HG03439 (cell line): Measurements from ENCODE around the gene RASSF4.
A peak's percentile ranks its signal among the peaks of the same experiment; 100 is the strongest.

Experiments used
- ATAC-seq: cut with Tn5 transposase; IDR thresholded peaks from one replicate; pipeline ENCODE4 v1.9.1; 2021; ENCODE audit warnings: mild to moderate bottlenecking, moderate library complexity; ENCODE audit not compliant: unreplicated experiment

The RASSF4 gene

DNA sequence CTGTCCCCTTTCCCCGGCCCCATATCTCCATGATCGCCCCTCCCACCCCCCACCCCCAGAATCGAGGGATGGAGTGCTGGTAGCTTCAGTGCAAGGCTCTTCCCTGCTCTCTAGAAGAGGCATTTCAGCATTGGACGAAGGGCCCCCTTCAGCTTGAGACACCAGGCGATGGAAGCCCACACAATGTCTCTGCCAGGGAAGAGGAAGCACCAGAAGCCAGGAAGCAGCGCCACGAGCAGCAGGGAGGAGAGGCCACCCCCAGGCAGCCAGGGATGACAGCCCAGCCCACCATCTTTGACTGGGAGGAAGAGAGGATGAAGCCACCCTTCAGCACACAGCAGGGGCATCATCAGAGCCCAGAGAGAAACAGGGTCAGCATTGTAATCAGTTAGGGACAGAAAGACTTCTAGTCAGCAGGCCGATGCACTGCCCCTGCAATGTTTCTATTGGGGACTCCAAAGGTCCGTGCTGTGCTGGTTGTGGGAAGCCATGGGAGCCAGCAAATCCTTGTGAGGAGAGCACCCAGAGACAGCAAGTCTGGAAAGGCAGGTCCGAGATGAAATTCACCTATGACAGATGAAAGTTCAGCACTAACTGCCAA lies 32.8 kb upstream of the RASSF4 start:
- ATAC-seq: no peak

DNA sequence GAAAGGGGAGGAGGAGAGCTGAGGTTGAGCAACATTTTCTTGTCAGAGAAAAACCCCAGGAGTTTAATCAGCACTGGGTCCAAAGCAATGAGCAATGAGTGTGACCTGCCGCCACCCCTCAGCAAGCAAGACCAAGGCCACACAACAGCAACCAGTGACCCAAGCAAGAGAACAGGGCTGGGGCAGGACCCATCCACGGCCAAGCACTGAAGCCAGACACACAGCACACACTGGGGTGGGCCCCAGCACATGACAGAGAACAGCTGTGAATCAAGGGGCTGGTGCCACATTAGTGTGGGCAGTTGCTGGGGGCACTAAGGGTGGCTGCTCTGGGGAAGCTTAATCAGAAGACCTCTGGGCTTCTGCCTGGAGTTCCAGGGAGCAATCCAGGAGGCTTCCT lies 32.2 kb upstream of the RASSF4 start:
- no peak for ATAC-seq

DNA sequence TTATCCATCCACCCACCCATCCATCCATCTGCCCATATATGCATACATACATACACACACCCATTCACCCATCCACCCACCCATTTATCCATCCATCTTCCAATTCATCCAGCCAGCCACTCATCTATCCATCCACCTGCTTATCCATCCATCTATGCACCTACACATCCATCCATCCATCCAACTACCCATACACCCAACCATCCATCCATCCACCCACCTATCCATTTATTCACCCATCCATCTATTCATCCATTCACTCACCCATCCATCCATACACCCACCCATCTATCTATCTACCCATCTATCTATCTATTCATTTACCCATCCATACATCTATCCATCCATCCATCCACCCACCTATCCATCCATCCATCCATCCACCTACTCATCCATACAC lies 31.1 kb upstream of the RASSF4 start:
- no peak for ATAC-seq

DNA sequence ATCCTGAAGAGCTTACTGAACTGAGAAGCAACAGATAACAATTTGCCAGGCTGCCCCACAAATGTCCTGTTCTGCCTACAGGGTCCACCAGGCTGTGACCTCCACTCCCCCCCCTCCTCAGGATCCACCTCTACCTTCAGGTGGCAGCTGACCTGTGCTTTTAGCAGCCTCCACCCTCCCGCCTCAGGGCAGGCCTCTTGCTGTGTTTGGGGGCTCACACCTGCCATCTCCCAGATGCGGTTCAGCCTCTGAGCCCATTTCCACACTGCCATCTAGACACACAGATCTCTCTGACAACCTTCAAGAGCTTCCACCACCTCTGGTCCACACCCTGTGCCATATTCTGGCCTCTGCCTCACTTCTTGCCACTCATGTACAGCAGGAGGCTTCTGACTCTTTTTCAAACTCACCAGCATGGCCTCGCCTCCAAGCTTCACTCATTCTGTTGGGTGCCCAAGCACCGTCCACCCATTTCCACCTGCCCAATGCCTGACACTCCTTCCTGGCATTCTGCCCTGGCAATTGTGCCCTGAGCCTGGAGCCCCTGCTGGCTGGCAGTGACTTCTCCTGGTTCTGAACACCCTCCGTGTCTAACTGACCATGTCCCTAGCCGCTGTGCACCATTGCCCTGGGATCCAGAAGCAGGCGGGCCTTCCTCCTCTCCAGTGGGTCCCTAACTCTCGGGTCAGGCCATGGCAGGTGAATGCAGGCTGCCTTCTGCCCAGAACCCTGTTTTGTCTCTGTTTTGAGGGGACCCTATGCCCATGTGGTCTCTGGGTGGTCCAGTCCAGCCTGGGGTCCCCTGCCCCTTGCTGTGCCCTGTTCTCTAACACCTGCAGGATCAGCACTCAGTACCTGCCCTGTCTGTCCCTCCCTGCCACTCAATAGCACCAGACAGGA lies 30.0 kb upstream of the RASSF4 start:
- no peak for ATAC-seq

DNA sequence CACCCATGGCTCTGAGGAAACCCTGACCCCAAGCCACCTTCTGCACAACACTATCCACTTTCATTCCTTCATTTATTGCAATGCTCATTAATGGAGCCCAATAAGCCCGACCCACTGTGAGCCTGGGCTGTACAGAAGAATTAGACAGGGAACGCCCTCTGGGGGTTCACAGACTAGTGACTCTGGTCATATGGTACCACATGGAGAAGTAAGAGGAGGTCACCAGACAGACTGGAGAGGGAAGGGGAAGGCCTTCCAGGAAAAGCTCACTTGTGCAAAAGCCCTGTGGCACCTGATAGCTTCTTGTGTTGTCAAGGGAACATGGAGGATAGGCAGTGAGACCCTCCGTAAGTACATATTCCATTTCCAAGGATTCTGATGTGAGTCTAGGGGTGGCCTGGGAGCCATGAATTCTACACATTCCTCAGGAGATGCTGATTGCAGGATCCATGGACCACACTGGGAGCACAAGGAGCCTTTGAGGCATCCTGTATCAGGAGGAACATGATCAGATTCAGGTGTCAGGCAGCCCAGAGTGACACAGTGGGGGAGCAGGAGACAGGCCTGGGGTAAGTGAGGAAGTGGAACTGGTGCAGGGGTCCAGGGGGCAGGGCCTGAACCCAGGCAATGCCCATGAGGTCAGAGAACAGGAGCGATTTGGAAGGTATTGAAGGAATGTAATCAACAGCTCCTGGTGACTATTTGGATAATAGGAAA lies 28.5 kb upstream of the RASSF4 start:
- ATAC-seq: no peak

DNA sequence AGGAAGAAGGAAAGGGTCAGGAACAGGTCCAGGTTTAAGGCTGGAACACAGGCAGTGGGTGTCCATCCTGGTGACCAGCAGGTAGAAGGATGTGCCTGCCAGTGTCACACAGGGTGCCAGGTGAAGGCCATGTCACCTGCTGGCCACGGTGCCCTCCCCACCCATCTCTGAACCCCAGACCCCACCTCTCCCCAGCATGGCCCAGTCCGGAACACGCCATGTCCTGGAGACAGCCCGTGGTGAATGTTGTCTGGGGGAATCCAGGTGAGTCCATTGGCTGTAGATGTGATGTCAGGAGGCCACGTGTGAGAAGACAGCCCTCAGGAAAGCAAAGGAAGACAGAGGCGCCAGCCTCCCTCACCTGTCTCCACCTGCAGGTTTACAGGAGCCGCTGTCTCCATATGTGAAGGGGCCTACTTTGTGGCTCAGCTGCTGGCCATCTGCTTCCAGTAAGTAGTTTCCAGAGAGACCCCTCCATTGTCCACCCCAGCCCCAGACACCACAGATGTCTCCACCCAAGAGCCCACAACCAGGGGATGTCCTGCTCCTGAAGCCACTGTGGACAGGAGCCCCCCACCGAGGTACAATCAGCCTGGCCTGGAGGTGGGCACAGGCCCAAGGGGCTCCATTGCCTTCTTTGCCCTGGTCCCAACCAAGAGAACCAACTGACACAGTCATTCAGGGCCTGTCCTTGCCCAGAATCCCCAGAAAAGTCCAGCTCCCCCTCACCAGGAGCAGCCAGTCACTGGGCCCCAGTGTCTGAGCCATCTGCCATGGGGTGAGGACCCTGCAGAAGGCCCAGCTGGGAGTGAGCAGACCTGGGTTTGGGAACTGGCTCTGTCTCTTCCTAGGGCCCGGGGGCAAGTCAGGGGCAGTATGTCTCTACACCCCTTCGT lies 27.7 kb upstream of the RASSF4 start:
- no peak for ATAC-seq

DNA sequence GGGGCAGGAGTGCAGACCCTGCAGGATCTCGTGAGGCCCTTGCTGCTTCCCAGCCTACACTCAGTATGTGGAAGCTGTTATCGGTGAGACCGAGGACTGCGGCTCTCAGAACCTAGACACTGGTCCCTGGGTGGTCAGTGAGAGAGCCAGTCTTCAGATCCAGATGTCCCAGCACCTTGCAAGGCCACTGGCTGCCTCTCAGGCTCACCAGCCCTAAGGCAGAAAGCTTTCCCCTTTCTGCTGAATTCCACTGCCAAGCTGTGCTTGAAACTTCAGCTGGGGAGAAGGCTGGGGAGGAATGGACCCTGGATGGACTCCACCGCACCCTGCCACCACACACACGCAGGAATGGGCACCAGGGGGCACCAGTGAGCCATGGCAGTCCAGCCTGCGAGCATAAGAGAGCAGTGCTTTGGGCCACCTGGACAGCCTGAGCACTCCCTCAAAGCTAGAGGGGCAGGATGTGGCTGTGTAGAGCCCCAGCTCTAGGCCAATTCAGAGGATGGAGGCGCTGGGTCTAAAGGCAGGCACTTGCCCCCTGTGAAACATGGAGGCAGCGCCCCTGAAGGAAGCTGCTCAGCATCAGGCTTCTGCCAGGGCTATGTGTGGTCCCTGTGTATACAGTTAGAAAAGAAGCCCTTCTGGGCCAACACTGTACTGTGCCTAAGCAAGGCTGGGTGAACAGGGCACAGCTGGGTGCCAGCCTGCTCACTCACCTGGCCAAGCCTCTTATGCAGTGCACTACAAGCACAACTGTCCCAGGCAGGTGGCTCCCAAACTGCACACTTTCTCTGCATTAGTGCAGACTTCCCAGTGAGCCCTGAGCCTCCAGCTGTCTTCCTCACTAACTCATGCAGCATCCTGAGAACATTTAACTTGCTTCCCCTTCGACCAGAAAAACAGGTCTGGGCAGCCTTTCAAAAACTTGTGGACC lies 26.8 kb upstream of the RASSF4 start:
- ATAC-seq: peak; percentile 96

DNA sequence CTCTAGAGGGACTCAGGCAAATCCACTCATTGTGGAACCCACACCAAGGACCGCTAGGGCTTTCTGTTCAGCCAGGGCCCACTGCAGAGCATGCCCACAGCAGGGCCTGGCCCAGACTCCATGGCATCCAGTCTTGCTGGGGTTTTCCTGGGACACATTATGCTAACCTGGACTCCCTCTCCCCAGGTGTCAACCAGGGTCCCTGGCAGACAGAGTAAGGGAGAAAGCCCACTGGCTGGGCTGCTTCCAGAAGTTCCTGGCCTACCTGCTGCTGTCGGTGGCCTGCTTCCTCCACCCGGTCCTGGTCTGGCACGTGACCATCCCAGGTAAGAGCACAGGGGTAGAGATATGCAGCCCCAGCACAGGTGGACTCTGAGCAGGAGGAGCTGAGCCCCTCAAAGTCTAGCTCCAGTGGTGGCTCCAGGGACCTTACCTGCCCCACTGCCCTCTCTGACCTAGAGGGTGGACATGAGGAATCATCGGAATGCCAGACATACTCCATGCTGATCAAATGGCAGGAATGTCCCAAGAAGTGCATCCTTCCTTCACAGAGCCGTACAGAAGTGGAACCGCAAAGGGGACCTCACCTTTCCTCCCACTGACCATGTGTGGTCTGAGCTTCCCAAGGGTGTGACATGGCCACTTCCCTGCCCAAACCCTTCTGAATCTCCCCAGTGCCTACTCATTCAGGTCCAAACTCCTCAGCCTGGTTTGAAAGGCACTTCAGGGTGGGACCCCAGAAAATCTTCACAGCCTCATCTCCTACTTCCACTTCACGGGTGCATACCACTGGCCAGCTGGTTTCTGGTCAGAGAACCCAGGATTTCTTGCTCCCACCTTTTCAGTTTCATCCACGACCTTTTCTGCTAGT lies 25.9 kb upstream of the RASSF4 start:
- no peak for ATAC-seq

DNA sequence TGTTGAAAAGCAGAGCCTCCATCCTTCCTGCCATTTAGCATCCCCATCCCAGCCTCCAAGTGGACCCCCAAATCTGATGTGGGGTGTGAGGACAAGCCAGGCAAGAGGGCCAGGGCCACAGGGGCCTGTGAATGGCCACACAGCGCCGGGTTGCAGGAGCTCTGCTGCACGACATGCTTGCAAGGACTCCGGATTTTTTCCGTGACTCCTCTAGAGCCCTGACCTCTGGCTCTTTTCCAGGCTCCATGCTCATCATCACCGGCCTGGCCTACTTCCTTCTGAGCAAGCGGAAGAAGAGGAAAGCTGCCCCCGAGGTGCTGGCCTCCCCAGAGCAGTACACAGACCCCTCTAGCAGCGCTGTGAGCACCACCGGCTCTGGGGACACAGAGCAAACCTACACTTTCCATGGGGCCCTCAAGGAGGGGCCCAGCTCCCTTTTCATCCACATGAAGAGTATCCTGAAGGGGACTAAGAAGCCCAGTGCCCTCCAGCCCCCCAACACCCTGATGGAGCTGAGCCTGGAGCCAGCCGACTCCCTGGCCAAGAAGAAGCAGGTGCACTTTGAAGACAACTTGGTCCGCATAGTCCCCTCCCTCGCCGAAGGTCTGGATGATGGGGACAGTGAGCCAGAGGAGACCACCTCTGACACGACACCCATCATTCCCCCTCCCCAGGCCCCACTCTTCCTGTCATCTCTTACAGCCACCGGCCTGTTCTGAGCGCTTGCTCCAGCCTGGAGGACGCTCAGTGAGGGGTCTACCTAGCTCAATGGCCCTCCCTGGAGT lies 25.0 kb upstream of the RASSF4 start:
- ATAC-seq: no peak

DNA sequence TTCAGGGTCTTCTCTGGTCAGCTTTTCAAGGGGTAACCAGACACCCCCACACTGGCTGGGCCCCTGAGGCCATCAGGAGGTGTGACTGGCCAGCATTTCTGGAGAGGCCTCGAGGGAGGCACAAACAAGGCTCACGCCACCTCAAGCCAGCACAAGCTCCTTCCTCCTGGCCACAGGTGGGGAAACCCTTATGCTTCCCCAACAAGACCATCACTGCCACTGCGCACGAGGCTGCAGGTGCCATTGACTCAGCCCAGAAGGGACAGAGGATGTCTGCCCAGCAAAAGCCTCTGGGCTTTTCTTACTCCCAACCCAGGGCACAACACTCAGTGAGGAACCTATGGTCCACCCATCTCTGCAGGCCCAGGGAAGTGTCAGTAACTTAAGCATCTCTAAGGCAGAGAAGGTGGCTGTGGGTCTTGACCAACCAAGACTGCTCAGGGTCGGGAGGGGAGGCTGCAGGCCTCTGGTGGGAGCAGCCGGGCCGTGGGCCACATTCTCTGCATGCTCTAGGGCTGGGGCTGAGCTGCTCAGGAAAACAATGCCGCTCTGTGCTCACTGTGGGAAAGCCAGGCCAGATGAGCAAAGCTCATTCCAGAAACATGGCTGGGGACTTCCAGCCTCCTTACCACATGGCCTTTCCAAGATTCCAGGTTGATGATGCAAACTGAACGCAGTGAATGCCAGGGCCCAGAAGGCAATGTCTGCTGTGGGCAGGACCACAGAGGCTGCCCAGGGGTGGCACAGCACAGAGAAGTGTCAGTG lies 24.2 kb upstream of the RASSF4 start:
- no peak for ATAC-seq

DNA sequence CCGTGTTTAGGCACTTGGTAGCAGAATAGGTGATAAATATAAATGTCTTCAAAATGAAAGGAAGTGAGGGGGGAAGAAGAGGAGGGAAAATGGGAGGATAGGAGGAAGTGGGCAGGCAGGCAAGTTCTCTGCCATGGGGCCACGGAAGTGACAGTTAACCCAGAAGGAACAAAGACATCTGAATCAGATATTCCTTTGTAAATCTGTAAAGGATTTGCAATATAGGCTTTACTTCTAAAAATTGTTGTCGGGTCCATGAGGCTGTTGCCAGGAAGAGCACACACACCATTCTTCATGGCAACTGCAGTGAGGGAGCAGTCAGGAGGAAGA lies 23.7 kb upstream of the RASSF4 start:
- ATAC-seq: no peak

DNA sequence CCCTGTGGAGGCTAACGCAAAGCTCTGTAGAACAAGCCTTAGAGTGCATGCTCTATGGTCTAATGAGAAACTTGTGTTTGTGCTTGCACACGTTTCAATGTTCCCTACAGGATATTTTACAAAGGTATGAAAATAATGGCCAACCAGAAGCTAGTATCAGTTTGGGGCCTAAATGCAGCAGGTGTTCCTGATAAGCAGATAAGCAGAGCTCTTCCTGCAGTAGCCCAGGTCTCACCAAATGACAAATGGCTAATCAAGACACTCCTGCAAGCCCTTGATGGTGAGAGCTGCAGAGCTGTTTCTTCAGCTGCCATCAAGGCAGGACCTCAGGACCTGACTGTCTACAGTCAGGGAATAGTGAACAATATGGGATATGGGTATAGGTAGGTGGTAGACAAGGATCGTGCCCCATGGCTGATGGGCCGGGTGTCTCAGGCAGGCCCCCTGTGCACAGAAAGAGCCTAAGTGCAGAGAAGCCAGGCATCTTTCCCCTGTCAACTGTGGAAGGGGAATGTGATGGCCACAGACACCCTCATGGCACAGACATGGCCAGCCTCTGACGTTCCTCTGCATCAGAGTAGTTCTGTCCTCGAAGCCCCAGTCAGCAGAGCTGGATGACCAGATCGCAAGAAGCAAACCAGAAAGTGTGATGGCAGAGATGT lies 23.2 kb upstream of the RASSF4 start:
- no peak for ATAC-seq

DNA sequence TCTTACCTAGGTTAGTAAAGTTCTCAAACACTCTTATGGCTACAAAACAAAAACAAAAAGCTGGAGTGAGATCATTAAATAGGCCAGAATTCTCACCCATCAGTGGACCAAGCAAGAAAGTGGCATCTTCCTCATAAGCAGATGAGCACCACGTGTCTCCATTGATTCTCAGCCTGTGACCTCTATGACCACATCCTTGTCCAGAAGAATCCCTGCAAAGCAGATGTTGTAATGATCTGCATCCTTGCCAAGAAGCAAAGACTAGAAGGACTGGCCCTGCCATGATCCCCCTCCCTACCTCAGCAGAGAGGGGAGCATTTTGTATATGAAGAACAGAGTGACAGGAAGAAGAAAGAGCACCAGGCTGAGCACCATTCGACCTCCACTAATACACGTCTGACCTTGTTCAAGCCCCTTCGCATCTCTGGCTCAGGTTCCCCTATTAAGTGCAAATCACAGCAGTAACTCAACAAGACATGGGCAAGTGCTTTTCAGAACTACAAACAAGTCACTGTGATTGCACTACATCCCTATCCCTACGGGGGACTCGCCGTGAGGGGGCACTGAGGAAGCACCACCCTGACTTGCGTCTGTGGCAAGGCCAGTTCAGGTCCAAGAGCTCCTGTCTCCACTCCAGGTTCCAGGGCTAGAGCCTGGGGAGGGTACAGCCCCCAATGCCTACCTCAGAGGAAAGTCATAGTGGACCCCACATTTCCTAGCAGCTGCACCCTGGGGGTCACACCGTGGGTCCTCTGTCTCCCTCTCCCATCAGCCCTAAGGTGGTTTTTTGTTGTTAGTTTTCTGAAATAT lies 22.2 kb upstream of the RASSF4 start:
- ATAC-seq: no peak

DNA sequence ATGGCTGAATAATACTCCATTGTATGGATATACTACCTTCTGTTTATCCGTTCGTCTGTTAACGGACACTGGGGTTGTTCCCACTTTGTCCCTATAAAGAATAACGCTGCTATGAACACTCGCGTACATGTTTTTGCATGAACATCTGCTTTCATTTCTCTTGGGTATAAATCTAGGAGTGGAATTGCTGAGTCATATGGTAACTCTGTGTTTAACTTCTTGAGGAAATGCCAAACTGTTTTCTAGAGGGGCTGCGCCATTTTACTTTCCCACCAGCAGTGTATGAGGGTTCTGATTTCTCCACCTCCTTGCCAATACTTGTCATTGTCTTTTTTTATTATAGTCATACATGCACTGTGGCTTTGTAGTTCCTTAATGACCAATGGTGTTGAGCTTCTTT lies 20.6 kb upstream of the RASSF4 start:
- no peak for ATAC-seq

DNA sequence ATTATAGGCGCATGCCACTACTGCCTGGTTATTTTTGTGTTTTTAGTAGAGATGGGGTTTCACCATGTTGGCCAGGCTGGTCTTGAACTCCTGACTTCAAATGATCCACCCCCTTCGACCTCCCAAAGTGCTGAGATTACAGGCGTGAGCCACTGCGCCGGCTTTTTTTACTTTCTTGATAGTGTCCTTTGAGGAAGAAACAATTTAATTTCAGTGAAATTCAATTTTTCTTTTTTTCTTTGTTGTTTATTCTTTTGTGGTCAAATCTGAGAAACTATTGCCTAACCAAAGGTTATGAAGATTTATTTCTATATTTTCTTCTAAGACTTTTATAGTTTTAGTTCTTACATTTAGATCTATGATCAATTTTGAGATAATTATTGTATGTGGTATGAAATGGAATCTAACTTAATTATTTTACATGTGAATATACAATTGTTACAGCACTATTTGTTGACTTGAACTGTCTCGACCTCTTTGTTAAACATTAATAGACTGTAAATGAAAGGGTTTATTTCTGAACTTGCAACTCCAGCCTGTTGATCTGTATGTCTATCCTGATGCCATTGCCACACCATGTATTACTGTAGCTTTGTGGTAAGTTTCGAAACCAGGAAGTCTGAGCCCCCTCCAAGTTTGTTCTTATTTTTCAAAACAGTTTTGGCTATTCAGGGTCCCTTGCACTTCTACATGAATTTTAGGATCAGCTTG lies 19.8 kb upstream of the RASSF4 start:
- no peak for ATAC-seq

DNA sequence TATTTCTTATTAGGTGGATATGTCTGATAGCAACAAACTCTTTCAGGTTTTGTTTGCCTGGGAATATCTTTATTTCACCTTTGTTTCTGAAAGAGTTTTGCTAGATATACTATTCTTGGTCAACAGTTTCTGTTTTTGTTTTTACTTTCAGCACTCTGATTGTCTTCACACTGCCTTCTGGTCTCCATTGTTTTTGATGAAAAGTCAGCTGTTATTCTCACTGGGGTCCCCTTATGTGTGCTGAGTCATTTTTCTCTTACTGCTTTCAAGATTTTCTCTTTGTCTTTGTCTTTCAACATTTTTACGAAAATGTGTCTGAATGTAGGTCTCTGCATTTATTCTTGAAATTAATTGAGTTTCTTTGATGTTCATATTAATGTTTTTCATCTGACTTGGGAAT lies 15.2 kb upstream of the RASSF4 start:
- ATAC-seq: no peak
